ENCODE data around the gene CKS2.
"Not testable (repeated sequence)": the region's sequence is repeated elsewhere in the genome, so short reads cannot be mapped to it uniquely, and the experiment has no call there.

Gene CKS2

GRCh38 chr9:89310475-89311345, at the start of gene CKS2:
CKS2 (plus strand) TSS chr9:89311195; CDS start chr9:89311293, 98 bp downstream.
- peak; percentile 99 for DNase-seq (ENCODE audit: low read depth)

GRCh38 chr9:89273528-89274279, 37.3 kb upstream of the CKS2 start:
- DNase-seq (ENCODE audit: low read depth) = no peak

GRCh38 chr9:89274838-89275237, 36.2 kb upstream of the CKS2 start:
- no peak for DNase-seq (ENCODE audit: low read depth)

- DNase-seq (ENCODE audit: low read depth) = not testable (repeated sequence)
Measured at GRCh38 chr9:89276040-89276439, 35.0 kb upstream of the CKS2 start.

GRCh38 chr9:89277043-89277442, 34.0 kb upstream of the CKS2 start:
- no peak for DNase-seq (ENCODE audit: low read depth)

GRCh38 chr9:89277454-89277853, 33.5 kb upstream of the CKS2 start:
- no peak for DNase-seq (ENCODE audit: low read depth)

GRCh38 chr9:89278551-89278950, 32.4 kb upstream of the CKS2 start:
- DNase-seq (ENCODE audit: low read depth) = no peak

- no peak for DNase-seq (ENCODE audit: low read depth)
Measured at GRCh38 chr9:89278997-89279739, 31.8 kb upstream of the CKS2 start.

GRCh38 chr9:89281106-89281505, 29.9 kb upstream of the CKS2 start:
- DNase-seq (ENCODE audit: low read depth) = no peak

- not testable (repeated sequence) for DNase-seq (ENCODE audit: low read depth)
Measured at GRCh38 chr9:89282248-89282968, 28.6 kb upstream of the CKS2 start.

- DNase-seq (ENCODE audit: low read depth) = no peak
Measured at GRCh38 chr9:89284076-89284475, 26.9 kb upstream of the CKS2 start.

GRCh38 chr9:89291741-89292140, 19.3 kb upstream of the CKS2 start:
- DNase-seq (ENCODE audit: low read depth) = no peak

GRCh38 chr9:89293014-89293413, 18.0 kb upstream of the CKS2 start:
- no peak for DNase-seq (ENCODE audit: low read depth)

GRCh38 chr9:89295400-89295799, 15.6 kb upstream of the CKS2 start:
- no peak for DNase-seq (ENCODE audit: low read depth)

GRCh38 chr9:89301996-89302395, 9.0 kb upstream of the CKS2 start:
- not testable (repeated sequence) for DNase-seq (ENCODE audit: low read depth)

GRCh38 chr9:89304020-89304833, 6.8 kb upstream of the CKS2 start:
- DNase-seq (ENCODE audit: low read depth) = no peak

GRCh38 chr9:89304834-89305188, 6.2 kb upstream of the CKS2 start:
- no peak for DNase-seq (ENCODE audit: low read depth)

- DNase-seq (ENCODE audit: low read depth) = no peak
Measured at GRCh38 chr9:89305868-89306267, 5.1 kb upstream of the CKS2 start.

- DNase-seq (ENCODE audit: low read depth) = no peak
Measured at GRCh38 chr9:89309166-89309565, 1.8 kb upstream of the CKS2 start.

GRCh38 chr9:89309608-89310474, 1.2 kb upstream of the CKS2 start:
- DNase-seq (ENCODE audit: low read depth) = no peak

Measured in activated T-cell treated with anti-CD3 and anti-CD28 coated beads for 1 hour (primary cell).